Measurements from ENCODE around the gene ITPKC. TPM values are rescaled to one million over a fixed set of nuclear protein-coding genes. Genes with fewer than 3 reads are reported as not detected.
"Not testable (repeated sequence)": the region's sequence is repeated elsewhere in the genome, so short reads cannot be mapped to it uniquely, and the experiment has no call there.

ITPKC gene
- polyA plus RNA-seq, 4 donors, result 22.7 to 36.5 (median 25.5) TPM

GRCh38 chr19:40784146-40784545 lies 67.2 kb downstream of the ITPKC start:
- FAIRE-seq; H3K4me1 ChIP-seq (ENCODE audit: control insufficient read depth in 3 of 3, insufficient read depth in 2 of 3, low read depth in 1 of 3, low read length in 2 of 3); H3K27me3 ChIP-seq (ENCODE audit: control insufficient read depth in 3 of 3, insufficient read depth in 3 of 3, low read length in 3 of 3); H3K9me3 ChIP-seq (ENCODE audit: control insufficient read depth in 2 of 2, insufficient read depth in 1 of 2, low read depth in 1 of 2, low read length in 1 of 2); H3K27ac ChIP-seq (ENCODE audit: low read depth in 1 of 3, low read length in 2 of 3); DNase-seq; H3K4me3 ChIP-seq (ENCODE audit: low read depth in 1 of 3, low read length in 3 of 3): not testable (repeated sequence)
- peaks cover 3 to 44% (median 4%) of the 10 kb centered on the region in 3 donors for H3K36me3 ChIP-seq (ENCODE audit: control insufficient read depth in 3 of 3, insufficient read depth in 2 of 3, low read depth in 1 of 3, low read length in 3 of 3)
- 94 to 96% (median 96%) methylated on average over 2 of the region's 2 CpGs for whole genome bisulfite sequencing, 3 donors

DNA sequence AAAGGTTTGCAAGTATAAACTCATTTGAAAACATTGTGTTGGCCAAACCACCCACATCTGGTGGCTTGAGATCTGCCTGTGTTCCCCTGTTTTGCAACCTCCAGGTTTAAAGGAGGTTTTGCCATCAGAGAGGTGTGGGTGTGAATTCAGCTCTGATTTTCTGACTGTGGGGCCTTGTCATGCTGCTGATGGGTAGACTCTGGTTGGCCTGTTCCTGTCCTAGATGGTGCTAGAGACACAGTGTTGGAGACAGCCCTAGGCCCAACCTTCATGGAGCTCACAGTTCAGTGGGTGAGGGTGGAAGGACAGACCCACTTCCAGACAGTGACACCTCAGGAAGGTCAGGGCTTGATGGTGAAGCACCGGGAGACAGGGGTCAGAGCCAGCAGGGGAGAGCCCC lies 68.6 kb downstream of the ITPKC start:
- no peak for FAIRE-seq
- 71 to 80% (median 75%) methylated on average over 1 of the region's 1 CpG for WGBS, 3 donors
- no peak overlapping the region for H3K4me3 ChIP-seq (ENCODE audit: low read depth in 1 of 3, low read length in 3 of 3)

DNA sequence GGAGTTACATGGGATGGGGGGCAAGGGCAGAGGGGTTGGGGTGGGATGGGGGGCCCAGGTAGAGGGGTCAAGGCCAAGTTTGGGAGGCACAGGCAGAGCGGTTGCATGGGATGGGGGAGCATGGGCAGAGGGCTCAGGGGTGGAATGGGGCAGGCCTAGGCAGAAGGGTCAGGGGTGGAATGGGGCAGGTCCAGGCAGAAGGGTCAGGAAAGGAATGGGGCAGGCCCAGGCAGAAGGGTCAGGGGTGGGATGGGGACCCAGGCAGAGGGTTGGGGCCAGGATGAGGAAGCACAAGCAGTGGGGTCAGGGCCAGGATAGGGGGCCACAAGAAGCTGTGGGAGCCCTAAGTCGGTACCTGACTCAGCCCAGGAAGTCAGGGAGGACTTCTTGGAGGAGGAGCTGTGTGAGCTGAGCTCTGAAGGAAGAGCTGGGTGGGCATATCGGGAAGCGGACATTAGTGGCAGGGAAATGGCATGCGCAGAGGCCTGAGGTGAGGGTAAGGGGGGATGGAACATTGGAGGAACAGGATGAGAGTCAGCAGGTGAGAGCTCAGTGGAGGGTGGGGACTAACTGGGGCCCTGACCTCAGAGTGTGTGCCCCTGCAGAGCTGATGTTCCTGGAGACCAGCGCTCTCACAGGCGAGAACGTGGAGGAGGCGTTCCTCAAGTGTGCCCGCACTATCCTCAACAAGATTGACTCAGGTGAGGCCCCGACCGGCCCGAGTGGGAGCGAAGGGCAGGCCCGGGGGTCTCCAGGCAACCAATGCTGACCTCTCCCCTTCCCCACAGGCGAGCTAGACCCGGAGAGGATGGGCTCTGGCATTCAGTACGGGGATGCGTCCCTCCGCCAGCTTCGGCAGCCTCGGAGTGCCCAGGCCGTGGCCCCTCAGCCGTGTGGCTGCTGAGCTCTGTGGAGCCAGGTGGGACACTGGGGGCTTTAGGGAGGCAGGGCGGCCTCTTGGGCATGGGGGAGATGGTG lies 69.4 kb downstream of the ITPKC start:
- H3K27ac ChIP-seq (ENCODE audit: low read depth in 1 of 3, low read length in 2 of 3), result no peak overlapping the region
- WGBS, 3 donors, result 93 to 96% (median 95%) methylated on average over 25 of the region's 25 CpGs
- H3K4me3 ChIP-seq (ENCODE audit: low read depth in 1 of 3, low read length in 3 of 3), result no peak overlapping the region
- H3K9me3 ChIP-seq (ENCODE audit: control insufficient read depth in 2 of 2, insufficient read depth in 1 of 2, low read depth in 1 of 2, low read length in 1 of 2), result no peaks in the 10 kb centered on the region
- no peak for FAIRE-seq
- DNase-seq, result no peak
- H3K4me1 ChIP-seq (ENCODE audit: control insufficient read depth in 3 of 3, insufficient read depth in 2 of 3, low read depth in 1 of 3, low read length in 2 of 3), result no peaks in the 10 kb centered on the region
- H3K27me3 ChIP-seq (ENCODE audit: control insufficient read depth in 3 of 3, insufficient read depth in 3 of 3, low read length in 3 of 3), result no peaks in the 10 kb centered on the region
- H3K36me3 ChIP-seq (ENCODE audit: control insufficient read depth in 3 of 3, insufficient read depth in 2 of 3, low read depth in 1 of 3, low read length in 3 of 3), result peaks cover 4 to 45% (median 8%) of the 10 kb centered on the region in 3 donors

More for the DNA sequence above, 68.6 kb downstream of the ITPKC start:
- no peak for DNase-seq
- H3K4me1 ChIP-seq (ENCODE audit: control insufficient read depth in 3 of 3, insufficient read depth in 2 of 3, low read depth in 1 of 3, low read length in 2 of 3), result no peaks in the 10 kb centered on the region
- H3K9me3 ChIP-seq (ENCODE audit: control insufficient read depth in 2 of 2, insufficient read depth in 1 of 2, low read depth in 1 of 2, low read length in 1 of 2), result no peaks in the 10 kb centered on the region
- peaks cover 4 to 45% (median 8%) of the 10 kb centered on the region in 3 donors for H3K36me3 ChIP-seq (ENCODE audit: control insufficient read depth in 3 of 3, insufficient read depth in 2 of 3, low read depth in 1 of 3, low read length in 3 of 3)
- no peaks in the 10 kb centered on the region for H3K27me3 ChIP-seq (ENCODE audit: control insufficient read depth in 3 of 3, insufficient read depth in 3 of 3, low read length in 3 of 3)
- H3K27ac ChIP-seq (ENCODE audit: low read depth in 1 of 3, low read length in 2 of 3), result no peak overlapping the region

Other genes starting within 250 kb of the ITPKC start
- 10 to 100 TPM; 27.0 to 70.3 (median 60.4) TPM for gene SHKBP1, start 140.2 kb upstream of the ITPKC start, polyA plus RNA-seq
- gene LTBP4, start 115.7 kb upstream of the ITPKC start, polyA plus RNA-seq, result 100 to 1,000 TPM in 2 of 4 donors, 10 to 100 TPM in 2; 63.3 to 222 (median 116) TPM
- 10 to 100 TPM in 2 of 4 donors, 1 to 10 TPM in 2; 6.2 to 15.6 (median 9.9) TPM for gene NUMBL, start 26.5 kb upstream of the ITPKC start, polyA plus RNA-seq
- 10 to 100 TPM; 29.2 to 45.5 (median 42.8) TPM for gene COQ8B, start 226 bp upstream of the ITPKC start, polyA plus RNA-seq
- gene ACTMAP, start 33.4 kb downstream of the ITPKC start, polyA plus RNA-seq, result 10 to 100 TPM; 12.1 to 27.5 (median 18.0) TPM
- 10 to 100 TPM; 25.7 to 77.8 (median 52.7) TPM for gene SNRPA, start 34.1 kb downstream of the ITPKC start, polyA plus RNA-seq
- gene MIA, start 58.4 kb downstream of the ITPKC start, polyA plus RNA-seq, result 1 to 10 TPM in 3 of 4 donors, not detected in 1; 2.7 to 4.3 (median 3.2) TPM
- 10 to 100 TPM; 20.1 to 48.1 (median 43.1) TPM for gene RAB4B, start 61.1 kb downstream of the ITPKC start, polyA plus RNA-seq
- 100 to 1,000 TPM in 1 of 4 donors, 10 to 100 TPM in 3; 60.1 to 103 (median 81.3) TPM for gene EGLN2, start 82.1 kb downstream of the ITPKC start, polyA plus RNA-seq
- under 1 TPM in 2 of 4 donors, not detected in 2; 0.04 to 0.18 TPM for gene CYP2A6, start 133.3 kb downstream of the ITPKC start, polyA plus RNA-seq
- gene CYP2A7, start 165.1 kb downstream of the ITPKC start, polyA plus RNA-seq, result under 1 TPM in 1 of 4 donors, not detected in 3; 0.13 TPM